Stimulated activated CD8-positive, alpha-beta memory T cell treated with anti-CD3 and anti-CD28 coated beads, Interleukin-7, amount 100 ng/mL, for 24 hours (primary cell): ENCODE measurements around the gene MITF.
"Not testable (repeated sequence)": the region's sequence is repeated elsewhere in the genome, so short reads cannot be mapped to it uniquely, and the experiment has no call there.

Source experiments
- DNase-seq: peaks from one replicate; pipeline ENCODE4 v3.0.0-alpha.2; 2020; ENCODE audit warnings: low read depth

Gene MITF

GRCh38 chr3:69914395-69914794 is 175.1 kb downstream of the MITF start:
- no peak for DNase-seq

GRCh38 chr3:69915726-69916125 is 176.5 kb downstream of the MITF start:
- DNase-seq: no peak

GRCh38 chr3:69920009-69920408 is 180.7 kb downstream of the MITF start:
- not testable (repeated sequence) for DNase-seq

- DNase-seq: no peak
These were observed 182.4 kb downstream of the MITF start for GRCh38 chr3:69921651-69922050.

- DNase-seq: no peak
These were observed 183.3 kb downstream of the MITF start for GRCh38 chr3:69922521-69923000.

GRCh38 chr3:69925506-69925905 is 186.2 kb downstream of the MITF start:
- DNase-seq: no peak

GRCh38 chr3:69926385-69926784 is 187.1 kb downstream of the MITF start:
- DNase-seq: no peak

GRCh38 chr3:69927571-69927970 is 188.3 kb downstream of the MITF start:
- no peak for DNase-seq

- DNase-seq: no peak
These were observed 189.8 kb downstream of the MITF start for GRCh38 chr3:69929019-69929418.

- DNase-seq: no peak
These were observed 191.3 kb downstream of the MITF start for GRCh38 chr3:69930564-69930963.

- no peak for DNase-seq
These were observed 192.8 kb downstream of the MITF start for GRCh38 chr3:69932087-69932486.

- DNase-seq: no peak
These were observed 193.2 kb downstream of the MITF start for GRCh38 chr3:69932501-69932900.

- DNase-seq: no peak
These were observed 195.1 kb downstream of the MITF start for GRCh38 chr3:69934398-69934797.

GRCh38 chr3:69936266-69936665 is 197.0 kb downstream of the MITF start:
- DNase-seq: no peak

- DNase-seq: no peak
These were observed 198.8 kb downstream of the MITF start for GRCh38 chr3:69938061-69938460.

GRCh38 chr3:69938931-69939330 is 199.7 kb downstream of the MITF start:
- DNase-seq: no peak

- DNase-seq: no peak
These were observed 201.8 kb downstream of the MITF start for GRCh38 chr3:69941037-69941436.

GRCh38 chr3:69941439-69942176 is 202.3 kb downstream of the MITF start:
- no peak for DNase-seq

- DNase-seq: no peak
These were observed 205.7 kb downstream of the MITF start for GRCh38 chr3:69944931-69945493.

- no peak for DNase-seq
These were observed 209.1 kb downstream of the MITF start for GRCh38 chr3:69948246-69948862.

GRCh38 chr3:69951616-69952015 is 212.4 kb downstream of the MITF start:
- DNase-seq: no peak

GRCh38 chr3:69959581-69959980 is 220.3 kb downstream of the MITF start:
- no peak for DNase-seq

GRCh38 chr3:69961706-69962439 is 222.6 kb downstream of the MITF start:
- DNase-seq: no peak
